CMK (cell line): ENCODE data around the gene EFNB3.

Experiments used
- DNase-seq: peaks from one replicate; pipeline ENCODE4 v3.0.0-alpha.2; 2010; ENCODE audit warnings: low read depth

EFNB3 gene

GRCh38 chr17:7704601-7705268, at the start of gene EFNB3:
TSS of gene EFNB3 (plus strand) at chr17:7705202. CDS start at chr17:7705599, 397 bp downstream.
- DNase-seq = no peak

GRCh38 chr17:7655541-7655840, 49.5 kb upstream of the EFNB3 start:
- DNase-seq = no peak

GRCh38 chr17:7656958-7657609, 47.9 kb upstream of the EFNB3 start:
- no peak for DNase-seq

GRCh38 chr17:7667656-7668406, 37.2 kb upstream of the EFNB3 start:
- DNase-seq = no peak

- no peak for DNase-seq
Measured at GRCh38 chr17:7668482-7668881, 36.5 kb upstream of the EFNB3 start.

- DNase-seq = no peak
Measured at GRCh38 chr17:7673239-7673638, 31.8 kb upstream of the EFNB3 start.

GRCh38 chr17:7674934-7675333, 30.1 kb upstream of the EFNB3 start:
- DNase-seq = no peak

- DNase-seq = no peak
Measured at GRCh38 chr17:7676533-7676932, 28.5 kb upstream of the EFNB3 start.

GRCh38 chr17:7677388-7678067, 27.5 kb upstream of the EFNB3 start:
- no peak for DNase-seq

GRCh38 chr17:7684851-7685532, 20.0 kb upstream of the EFNB3 start:
- no peak for DNase-seq

GRCh38 chr17:7685533-7686221, 19.3 kb upstream of the EFNB3 start:
- DNase-seq = peak; percentile 56

- DNase-seq = peak; percentile 36
Measured at GRCh38 chr17:7686222-7687071, 18.6 kb upstream of the EFNB3 start.

GRCh38 chr17:7687072-7687907, 17.7 kb upstream of the EFNB3 start, which contains the start of gene TP53:
TSS of gene TP53 (minus strand) at chr17:7687490. CDS start at chr17:7676594, 10,896 bp downstream.
- DNase-seq = peak; percentile 69

GRCh38 chr17:7687908-7688807, 16.8 kb upstream of the EFNB3 start, which contains the start of gene WRAP53:
TSS of gene WRAP53 (plus strand) at chr17:7688477. CDS start at chr17:7688649, 172 bp downstream.
- DNase-seq = peak; percentile 63

- no peak for DNase-seq
Measured at GRCh38 chr17:7688808-7689316, 16.1 kb upstream of the EFNB3 start.

- DNase-seq = no peak
Measured at GRCh38 chr17:7695586-7695985, 9.4 kb upstream of the EFNB3 start.

GRCh38 chr17:7697828-7698588, 7.0 kb upstream of the EFNB3 start:
- no peak for DNase-seq
